GM15510 (cell line): ENCODE measurements around the gene ACER2.

ENCODE experiments used
- POLR2A ChIP-seq: IDR thresholded peaks from 3 replicates; pipeline ENCODE4 v1.6.1; 2011; ENCODE audit warnings: borderline replicate concordance; ENCODE audit not compliant: insufficient read length; ENCODE audit errors: extremely low read depth

The ACER2 gene

DNA sequence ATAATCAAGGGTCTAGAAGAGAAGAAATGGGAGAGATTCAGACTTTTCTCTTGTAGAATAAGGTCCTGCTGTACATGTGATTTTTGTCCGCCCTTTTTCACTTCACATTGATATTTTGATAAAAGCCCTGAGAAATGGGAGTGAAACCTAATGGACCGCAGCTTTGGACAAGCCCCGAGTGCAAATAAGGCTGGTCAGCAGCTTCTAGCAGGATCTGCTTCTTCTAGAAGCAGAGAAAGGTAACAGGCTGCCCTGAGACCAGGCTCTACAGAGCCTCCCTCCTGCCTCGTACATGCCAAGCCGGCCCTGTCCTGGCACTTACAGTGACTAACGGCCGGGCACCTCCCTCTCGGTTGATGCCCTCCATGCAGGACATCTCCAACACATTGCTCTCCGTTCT, 33.4 kb downstream of the ACER2 start:
- no peak for TF ChIP-seq POLR2A

DNA sequence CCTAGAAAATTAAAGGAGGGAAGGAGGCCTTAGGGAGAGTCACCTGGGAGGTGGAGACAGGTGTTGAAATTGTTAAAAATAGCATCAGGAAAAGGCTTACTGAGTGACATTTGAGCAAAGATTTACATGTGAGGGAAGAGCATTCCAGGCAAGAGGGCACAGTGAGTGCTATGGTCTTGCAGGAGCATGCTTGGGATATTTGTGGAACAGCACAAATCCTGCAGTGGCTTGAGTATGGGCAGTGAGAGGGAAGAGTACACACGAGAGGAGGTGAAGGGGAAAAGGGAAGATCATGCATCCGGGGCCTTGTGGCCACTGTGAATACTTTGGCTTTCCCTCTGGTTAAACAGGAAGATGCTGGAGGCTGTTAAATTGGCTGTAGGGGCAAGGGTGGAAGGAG, 36.6 kb downstream of the ACER2 start:
- TF ChIP-seq POLR2A, result no peak

DNA sequence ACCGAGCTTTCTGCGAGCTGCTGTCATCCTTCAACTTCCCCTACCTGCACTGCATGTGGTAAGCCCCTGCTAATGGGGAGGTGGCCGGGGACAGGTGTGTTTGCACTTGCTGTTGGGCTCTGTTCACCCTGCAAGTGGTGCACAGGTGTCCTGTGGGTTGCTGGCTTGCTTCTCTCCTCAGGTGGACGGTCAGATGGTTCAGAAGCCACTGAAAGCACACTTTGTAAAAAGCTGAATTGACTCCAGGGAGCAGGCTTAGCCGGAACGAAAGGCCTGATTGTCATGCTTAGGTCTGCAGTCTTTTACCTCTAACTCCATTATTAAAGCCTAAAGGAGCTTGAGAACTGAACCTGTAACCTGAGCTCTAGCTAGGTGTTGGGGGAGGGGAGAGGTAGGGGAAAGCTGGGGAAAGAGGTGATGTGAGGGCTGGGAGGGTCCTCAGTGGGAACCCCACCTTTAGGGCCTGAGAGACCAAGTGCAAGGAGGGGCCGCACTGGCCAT, 37.6 kb downstream of the ACER2 start:
- no peak for TF ChIP-seq POLR2A

DNA sequence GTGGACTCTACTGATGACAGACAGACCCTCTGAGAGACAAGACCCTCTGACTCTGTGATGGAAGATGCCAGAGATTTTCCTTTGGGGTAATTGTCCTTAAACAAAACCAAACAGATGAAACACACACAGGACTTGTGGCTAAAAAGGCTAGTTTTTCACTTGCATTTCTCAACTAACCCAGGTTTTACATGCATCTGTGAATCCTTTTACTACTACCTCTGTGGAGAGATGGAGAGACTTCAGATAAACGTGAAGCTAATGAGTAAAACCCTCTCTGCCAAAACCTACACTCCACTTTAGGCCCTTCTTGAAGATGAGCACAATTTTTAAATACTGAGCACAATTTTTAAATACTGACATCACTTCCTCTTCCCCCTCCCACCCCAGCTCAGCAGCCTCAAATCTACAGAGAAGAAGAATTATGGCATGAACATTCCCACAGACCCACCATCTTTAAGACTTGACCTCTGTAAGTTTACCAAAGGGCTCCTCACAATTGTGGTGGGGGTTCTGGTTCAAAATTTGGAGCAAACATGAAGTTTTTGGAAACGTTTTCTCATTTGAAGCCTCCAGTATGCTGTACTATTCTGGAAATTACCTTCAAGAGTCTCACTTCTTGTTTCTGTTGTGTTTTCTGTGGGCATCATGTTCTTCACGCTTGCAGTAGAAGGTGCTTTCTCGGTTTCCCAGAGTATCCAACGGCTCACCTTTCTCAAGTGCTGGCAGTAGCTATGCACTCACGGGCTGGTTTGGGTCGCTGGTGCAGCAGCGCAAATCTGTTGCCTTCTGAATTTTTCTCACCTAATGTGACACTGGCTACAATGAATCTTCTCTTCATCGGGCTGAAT, 42.7 kb downstream of the ACER2 start:
- no peak for TF ChIP-seq POLR2A

DNA sequence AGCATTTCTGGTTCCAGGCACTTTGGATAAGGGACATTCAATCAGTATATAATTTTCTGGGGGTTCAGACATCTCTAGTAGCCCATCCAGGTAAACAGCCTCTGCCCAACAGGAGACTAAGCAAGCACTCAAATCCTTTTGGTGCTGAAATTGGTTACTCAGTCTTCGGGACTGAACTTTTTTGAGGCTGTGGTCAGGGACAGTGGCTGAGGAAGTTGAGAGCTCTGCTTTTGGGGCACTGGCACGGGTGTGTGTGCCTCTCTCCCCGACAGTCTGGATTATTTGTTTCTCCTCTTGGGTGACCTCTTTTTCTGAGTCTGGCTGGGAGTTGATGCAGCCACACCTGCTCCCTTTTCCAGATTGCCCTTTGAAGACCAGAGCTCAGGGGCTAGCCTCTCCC, 47.6 kb downstream of the ACER2 start:
- no peak for TF ChIP-seq POLR2A

DNA sequence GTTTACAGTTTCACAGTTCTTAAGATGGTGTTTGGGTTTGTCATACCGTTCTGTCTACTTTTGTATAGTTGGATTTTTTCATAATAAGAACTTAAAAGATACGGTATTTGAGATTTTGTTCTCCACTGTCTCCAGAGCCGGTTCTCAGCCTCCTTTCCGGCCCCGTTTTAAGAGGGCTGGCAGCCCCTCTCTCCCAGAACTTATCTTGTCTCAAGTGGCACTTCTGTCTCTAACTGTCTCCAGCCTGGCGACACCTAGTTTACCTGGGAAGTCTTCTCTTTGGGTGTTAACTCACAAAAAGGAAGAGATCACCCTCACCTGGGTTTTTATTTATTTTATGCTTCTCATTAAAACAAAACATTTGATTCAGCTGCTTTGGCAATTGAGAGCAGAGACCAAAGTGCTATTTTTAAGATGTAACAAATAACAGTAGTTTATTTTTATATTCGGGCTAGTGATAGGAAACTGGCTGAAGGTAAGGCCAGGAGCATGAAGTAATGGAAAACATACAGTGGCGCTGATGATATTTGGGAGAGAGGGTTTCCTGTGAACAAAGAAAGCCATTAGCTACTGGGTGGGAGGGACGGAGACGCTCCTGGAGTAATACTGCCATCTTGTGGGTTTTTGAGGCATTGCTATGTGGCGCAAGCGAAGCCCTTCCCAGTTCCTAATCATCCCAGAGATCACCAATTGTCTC, 48.3 kb downstream of the ACER2 start:
- TF ChIP-seq POLR2A, result no peak

DNA sequence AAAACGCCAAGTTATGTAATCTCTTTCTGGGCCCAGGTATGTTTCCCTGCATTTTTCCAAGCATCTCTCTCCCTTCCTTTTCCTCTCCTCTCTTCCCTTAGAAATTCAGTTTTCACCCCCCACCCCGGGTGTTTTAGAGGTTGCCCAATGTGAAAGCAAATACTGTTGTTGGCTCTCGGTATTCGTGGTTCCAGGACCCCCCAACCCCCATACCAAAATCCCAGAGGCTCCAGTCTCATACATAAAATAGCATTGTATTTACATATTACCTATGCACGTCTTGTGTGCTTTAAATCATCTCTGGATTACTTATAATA, 48.8 kb downstream of the ACER2 start:
- TF ChIP-seq POLR2A, result no peak

DNA sequence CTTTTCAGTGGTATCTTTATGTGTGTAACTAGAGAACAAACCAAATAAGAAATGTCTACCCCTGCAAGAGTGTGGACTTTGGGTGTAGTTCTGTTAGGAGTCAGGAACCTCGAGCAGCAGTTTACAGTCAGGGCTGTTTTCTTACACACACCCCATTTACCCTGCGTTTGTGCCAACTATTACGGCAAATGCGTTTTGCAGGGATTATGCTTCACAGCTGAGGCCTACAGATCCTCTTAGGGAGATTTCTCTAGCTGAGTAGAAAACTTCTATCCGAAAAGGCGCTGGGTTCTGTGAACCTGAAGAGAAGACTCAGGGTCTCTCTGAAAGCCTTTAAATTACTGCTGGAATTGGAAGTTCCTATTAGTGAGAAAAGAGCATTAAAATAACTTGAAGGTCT, 51.4 kb downstream of the ACER2 start:
- TF ChIP-seq POLR2A, result no peak

DNA sequence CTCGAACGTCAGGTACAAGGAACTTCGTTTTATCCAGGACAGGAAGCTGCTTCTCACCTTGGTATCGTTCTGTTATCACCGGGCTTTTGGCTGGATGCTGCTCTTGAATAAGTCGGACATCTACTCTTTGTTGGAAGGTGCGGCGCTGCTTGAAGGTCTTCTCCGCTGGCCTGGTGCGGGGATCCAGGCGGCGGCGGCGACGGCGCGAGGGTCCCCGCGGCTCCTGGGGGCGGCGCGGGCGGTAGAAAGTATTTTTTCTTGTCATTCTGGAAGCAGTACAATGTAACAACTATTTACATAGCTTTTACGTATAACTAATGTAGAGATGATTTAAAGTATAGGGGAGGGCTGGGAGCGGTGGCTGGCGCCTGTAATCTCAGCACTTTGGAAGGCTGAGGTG, 52.3 kb downstream of the ACER2 start:
- no peak for TF ChIP-seq POLR2A

DNA sequence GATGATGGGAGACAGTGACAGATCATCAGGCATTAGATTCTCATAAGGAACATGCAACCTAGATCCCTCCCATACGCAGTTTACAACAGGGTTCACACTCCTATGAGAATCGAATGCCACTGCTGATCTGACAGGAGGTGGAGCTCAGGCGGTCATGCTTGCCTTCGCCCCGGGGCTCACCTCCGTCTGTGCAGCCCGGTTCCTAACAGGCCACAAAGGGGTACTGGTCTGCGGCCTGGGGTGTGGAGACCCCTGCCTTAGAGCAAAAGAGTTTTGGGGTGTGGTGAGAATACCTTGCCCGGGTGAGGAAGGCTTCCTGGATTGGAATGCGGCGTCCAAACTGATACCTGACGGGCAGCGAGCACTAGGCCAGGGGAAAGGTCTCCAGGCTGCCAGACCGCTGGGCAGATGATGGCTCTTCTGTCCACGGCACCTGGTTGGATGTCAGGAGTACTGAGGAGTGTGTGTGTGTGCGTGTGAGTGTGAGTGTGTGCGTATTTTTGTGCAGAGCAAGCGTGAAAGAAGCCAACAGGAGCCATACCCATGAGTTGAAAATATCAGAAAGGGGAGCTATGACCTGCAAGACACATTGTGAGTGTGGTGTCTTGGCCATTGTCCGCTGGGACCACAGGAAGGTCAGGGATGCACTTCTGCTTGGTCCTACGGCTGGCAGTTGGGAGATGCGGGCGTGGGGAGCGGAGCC, 55.4 kb downstream of the ACER2 start:
- TF ChIP-seq POLR2A, result no peak

DNA sequence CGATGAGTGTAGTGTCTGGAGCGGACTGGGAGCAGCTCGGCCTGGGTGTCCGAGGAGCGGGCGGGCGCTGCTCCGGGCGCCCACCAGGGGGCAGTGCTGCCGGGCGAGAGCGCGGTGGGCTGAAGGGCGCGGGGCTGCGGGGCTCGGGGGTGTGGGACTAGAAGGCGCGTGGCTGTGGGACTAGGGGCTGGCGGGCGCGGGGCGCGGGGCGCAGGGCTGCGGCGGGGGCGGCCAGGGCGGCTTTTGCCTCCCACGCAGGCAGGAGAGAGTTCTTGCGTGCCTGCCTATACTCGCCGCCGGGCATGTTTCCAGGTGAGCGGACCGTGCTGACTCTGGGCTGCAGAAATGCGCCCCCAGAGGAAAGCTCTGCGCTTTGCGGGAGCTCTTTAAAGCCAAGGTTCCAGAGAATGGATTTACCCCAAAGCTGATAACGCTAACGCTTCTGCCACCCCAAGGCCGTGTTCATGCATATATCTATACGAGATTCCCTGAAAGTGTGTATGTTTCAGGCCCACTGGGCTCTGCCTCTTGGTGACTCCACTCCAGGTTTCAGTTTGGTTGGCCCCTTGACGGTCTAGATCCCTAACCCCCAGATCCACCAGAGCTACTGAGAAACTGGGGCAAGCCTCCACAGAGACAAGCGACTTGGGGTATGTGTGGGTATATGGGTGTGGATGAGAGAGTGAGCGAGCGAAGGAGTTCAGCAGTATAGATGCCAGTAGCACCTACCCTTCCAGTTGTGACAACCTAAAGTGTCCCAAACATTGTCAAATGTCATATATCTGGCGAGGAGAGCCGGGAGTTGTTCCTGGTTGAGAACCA, 56.2 kb downstream of the ACER2 start:
- TF ChIP-seq POLR2A, result no peak

DNA sequence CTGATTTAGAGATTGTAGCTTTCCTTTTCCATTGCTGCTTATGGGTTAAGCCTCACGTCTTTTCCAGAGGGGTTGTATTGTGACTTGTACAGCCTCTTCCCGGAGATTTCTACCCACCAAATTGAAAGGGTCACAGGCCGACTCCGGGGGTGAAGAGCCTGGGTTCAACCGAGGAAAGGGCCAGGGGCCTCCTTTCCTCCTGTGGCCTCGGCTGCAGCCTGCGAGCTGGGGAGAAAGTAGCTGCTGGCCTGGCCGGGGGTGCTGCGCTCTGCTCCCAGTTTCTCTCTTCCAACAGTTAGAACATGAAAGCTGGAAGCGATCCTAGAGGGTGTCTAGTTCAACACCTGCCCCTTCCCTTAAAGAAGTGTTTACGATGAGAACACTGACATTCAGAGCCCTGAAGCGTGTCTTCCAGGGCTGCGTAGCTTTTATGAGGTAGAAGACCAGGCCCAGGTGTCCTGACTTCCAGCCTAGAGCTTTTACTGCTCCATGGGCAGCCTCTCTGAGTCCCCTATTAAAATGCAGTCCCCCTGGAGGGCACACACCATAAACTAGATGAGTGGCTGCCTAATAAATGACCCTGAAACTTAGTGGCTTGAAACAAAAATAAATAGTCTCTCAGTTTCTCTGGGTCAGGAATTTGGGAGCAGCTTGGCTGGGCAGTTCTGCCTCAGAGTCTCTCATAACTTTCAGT, 56.9 kb downstream of the ACER2 start:
- no peak for TF ChIP-seq POLR2A

DNA sequence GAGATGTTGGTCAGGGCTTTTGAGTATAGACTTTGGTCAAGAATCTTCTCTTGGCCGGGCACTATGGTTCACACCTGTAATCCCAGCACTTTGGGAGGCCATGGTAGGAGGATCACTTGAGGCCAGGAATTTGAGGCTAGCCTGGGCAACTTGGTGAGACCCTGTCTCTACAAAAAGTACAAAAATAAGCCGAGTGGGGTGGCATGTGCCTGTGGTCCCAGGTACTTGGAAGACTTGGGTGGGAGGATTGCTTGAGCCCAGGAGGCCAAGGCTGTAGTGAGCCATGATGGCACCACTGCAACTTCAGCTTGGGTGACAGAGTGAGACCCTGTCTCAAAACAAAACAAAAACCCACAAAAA, 57.5 kb downstream of the ACER2 start:
- no peak for TF ChIP-seq POLR2A

DNA sequence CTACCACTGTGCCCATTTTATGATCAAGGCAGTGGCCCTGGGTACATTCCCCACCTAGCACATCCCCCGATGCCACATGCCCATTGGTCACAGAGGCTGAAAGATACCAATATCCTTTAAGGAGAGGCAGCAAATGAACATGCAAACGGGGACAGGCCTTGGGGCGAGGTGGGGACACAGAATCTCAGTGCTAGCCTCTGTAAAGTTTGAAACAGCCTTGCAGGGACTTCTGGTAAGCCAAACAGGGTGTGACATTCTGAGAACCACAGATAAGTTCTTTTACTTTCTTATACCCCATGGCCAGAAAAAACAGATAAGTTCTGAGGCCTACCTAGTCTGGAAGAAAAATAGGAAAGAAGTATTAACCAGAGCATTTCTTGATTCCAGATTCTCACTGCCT, 60.5 kb downstream of the ACER2 start:
- no peak for TF ChIP-seq POLR2A

DNA sequence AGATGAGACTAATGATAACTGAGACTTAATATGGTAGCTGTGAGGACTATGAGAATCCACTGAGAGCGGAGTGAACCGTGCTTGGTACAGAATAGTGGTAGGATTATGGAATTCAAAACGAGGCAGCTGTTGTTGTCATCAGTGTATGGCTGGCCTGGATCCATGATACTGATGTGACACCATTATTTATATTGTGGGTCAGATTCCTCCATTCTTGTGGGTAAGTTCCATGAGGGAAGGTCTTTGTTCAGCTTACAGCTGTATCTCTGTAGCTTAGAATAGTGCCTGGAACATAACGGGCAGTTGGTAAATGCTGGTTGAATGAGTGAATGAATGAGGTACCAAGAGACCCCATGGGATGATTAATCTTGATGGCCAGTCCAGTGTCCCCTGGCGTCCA, 61.8 kb downstream of the ACER2 start:
- TF ChIP-seq POLR2A, result no peak

DNA sequence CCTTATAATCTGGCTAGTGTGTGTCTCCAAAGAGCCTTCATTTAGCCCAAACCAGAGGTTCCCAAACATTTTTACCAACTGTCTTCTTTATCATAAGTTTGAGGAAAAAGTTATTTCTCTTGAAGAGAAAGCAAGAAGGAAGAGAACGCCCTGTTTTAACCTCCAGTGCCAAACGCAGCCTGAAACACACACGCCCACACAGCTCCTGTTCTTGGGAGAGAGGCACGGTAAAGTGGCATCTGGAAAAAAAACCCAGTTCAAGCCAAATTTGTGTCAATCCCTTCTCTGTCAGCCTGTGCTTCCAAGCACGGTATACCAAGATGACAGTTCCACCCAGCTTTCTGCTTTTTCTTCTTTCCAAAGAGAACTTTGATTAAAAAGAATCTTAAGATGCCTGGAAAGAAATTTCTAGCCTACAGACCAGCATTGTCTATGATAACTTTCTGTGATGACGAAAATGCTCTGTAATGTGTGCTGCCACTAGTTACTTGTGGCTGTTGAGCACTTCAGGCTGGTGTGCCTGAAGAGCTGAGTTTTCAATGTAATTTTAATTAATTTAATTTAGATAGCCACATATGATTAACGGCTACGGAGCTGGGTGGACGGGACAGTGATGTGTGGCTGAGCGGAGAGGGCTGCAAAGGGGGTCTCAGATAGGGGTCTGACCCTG, 62.3 kb downstream of the ACER2 start:
- TF ChIP-seq POLR2A, result no peak
